Measurements from ENCODE around the gene HACD2. TPM values are rescaled to one million over a fixed set of nuclear protein-coding genes. Genes with fewer than 3 reads are reported as not detected.

The HACD2 gene
- total RNA-seq, 2 donors from 2014 or later = 18.8 to 22.6 TPM

- DNase-seq (ENCODE audit: low spot score) (no peak), ATAC-seq (ENCODE audit: insufficient number of reproducible peaks, low FRiP score, low read depth) (no peak)
- no peak overlapping the region for H3K27ac ChIP-seq
- H3K9me3 ChIP-seq = no peaks in the 10 kb centered on the region
- H3K4me3 ChIP-seq = no peak overlapping the region
- H3K4me1 ChIP-seq (ENCODE audit: control insufficient read depth in 1 of 2, low read depth in 2 of 2) = no peaks in the 10 kb centered on the region
- H3K27me3 ChIP-seq (replicated peaks; ENCODE audit: insufficient read depth) = no peaks in the 10 kb centered on the region
- TF ChIP-seq, protein P1, sequence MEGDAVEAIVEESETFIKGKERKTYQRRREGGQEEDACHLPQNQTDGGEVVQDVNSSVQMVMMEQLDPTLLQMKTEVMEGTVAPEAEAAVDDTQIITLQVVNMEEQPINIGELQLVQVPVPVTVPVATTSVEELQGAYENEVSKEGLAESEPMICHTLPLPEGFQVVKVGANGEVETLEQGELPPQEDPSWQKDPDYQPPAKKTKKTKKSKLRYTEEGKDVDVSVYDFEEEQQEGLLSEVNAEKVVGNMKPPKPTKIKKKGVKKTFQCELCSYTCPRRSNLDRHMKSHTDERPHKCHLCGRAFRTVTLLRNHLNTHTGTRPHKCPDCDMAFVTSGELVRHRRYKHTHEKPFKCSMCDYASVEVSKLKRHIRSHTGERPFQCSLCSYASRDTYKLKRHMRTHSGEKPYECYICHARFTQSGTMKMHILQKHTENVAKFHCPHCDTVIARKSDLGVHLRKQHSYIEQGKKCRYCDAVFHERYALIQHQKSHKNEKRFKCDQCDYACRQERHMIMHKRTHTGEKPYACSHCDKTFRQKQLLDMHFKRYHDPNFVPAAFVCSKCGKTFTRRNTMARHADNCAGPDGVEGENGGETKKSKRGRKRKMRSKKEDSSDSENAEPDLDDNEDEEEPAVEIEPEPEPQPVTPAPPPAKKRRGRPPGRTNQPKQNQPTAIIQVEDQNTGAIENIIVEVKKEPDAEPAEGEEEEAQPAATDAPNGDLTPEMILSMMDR (IDR thresholded peaks at IDR 0.05) = no peak
- no peaks in the 10 kb centered on the region for H3K36me3 ChIP-seq
Measured at GRCh38 chr3:123508178-123508577, 76.7 kb downstream of the HACD2 start.

- DNase-seq (ENCODE audit: low spot score) = no peak
- TF ChIP-seq, protein P1 (IDR thresholded peaks at IDR 0.05) = no peak
- Histone ChIP-seq H3K27ac (no peak overlapping the region), H3K4me3 (no peak overlapping the region), H3K36me3 (no peaks in the 10 kb centered on the region), H3K27me3 (replicated peaks; ENCODE audit: insufficient read depth) (no peaks in the 10 kb centered on the region), H3K4me1 (ENCODE audit: control insufficient read depth in 1 of 2, low read depth in 2 of 2) (no peaks in the 10 kb centered on the region), H3K9me3 (no peaks in the 10 kb centered on the region)
- no peak for ATAC-seq (ENCODE audit: insufficient number of reproducible peaks, low FRiP score, low read depth)
Measured at GRCh38 chr3:123505820-123506219, 79.0 kb downstream of the HACD2 start.

DNA sequence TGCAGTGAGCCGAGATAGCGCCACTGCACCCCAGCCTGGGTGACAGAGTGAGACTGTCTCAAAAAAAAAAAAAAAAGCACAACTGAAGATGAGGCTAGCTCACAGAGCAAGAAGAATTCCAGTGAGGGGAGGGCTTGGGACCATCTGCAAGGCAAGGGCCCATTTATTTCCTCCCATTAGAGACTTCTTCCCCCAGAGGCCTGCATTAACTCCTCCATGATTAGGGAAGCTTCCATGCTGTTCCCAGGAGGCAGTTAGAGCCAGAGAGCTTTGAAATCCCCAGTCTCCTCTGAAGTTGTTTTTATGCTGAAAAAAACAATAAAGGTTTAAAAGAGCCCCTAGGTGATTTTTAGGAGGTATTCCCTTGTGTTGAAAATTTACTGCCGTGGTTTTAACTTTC lies 81.7 kb downstream of the HACD2 start:
- Histone ChIP-seq H3K36me3 (no peaks in the 10 kb centered on the region), H3K9me3 (no peaks in the 10 kb centered on the region), H3K27me3 (replicated peaks; ENCODE audit: insufficient read depth) (no peaks in the 10 kb centered on the region), H3K27ac (no peak overlapping the region), H3K4me1 (ENCODE audit: control insufficient read depth in 1 of 2, low read depth in 2 of 2) (peaks cover 6 to 13% of the 10 kb centered on the region in 2 donors), H3K4me3 (no peak overlapping the region)
- ATAC-seq (ENCODE audit: insufficient number of reproducible peaks, low FRiP score, low read depth) = no peak
- TF ChIP-seq, protein P1 (IDR thresholded peaks at IDR 0.05) = no peak
- no peak for DNase-seq (ENCODE audit: low spot score)

- no peaks in the 10 kb centered on the region for H3K9me3 ChIP-seq
- TF ChIP-seq, protein P1 (IDR thresholded peaks at IDR 0.05) = no peak
- DNase-seq (ENCODE audit: low spot score) (no peak), ATAC-seq (ENCODE audit: insufficient number of reproducible peaks, low FRiP score, low read depth) (peak; percentile 39)
- no peak overlapping the region for H3K4me3 ChIP-seq
- H3K27me3 ChIP-seq (replicated peaks; ENCODE audit: insufficient read depth) = no peaks in the 10 kb centered on the region
- H3K36me3 ChIP-seq = no peaks in the 10 kb centered on the region
- H3K4me1 ChIP-seq (ENCODE audit: control insufficient read depth in 1 of 2, low read depth in 2 of 2) = peaks cover 6 to 27% of the 10 kb centered on the region in 2 donors
- no peak overlapping the region for H3K27ac ChIP-seq
Measured at GRCh38 chr3:123499322-123499721, 85.5 kb downstream of the HACD2 start.

DNA sequence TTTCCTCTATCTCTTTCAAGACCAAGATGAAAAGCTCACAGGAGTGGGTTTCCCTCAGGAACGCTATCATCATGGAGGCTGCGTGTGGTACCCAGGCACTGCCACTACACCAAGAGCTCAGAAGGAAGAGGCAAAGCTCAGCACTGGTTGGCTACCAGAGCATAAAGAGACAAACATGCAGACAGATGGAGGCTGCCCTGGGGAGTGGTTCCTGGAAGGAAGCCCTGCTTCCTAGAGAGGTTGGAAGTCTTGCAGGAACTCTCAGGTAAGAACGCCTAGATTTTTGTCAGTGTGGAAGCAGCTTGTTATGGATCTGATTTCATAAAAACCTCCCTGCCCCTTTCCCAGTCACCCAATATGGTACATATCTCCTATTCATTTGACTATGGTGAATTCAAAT lies 86.1 kb downstream of the HACD2 start:
- DNase-seq (ENCODE audit: low spot score) = no peak
- H3K4me3 ChIP-seq = no peak overlapping the region
- H3K27me3 ChIP-seq (replicated peaks; ENCODE audit: insufficient read depth) = no peaks in the 10 kb centered on the region
- no peaks in the 10 kb centered on the region for H3K36me3 ChIP-seq
- no peak for ATAC-seq (ENCODE audit: insufficient number of reproducible peaks, low FRiP score, low read depth)
- H3K27ac ChIP-seq = no peak overlapping the region
- H3K9me3 ChIP-seq = no peaks in the 10 kb centered on the region
- H3K4me1 ChIP-seq (ENCODE audit: control insufficient read depth in 1 of 2, low read depth in 2 of 2) = peaks cover 6 to 30% of the 10 kb centered on the region in 2 donors
- TF ChIP-seq, protein P1 (IDR thresholded peaks at IDR 0.05) = no peak

Measured in thoracic aorta (tissue), 2 donors.